Stimulated activated CD4-positive, alpha-beta T cell treated with anti-CD3 and anti-CD28 coated beads, Interleukin-2, amount 100 ng/mL, for 4 hours (primary cell): Measurements from ENCODE around the gene SPAG6.
"Not testable (repeated sequence)": the region's sequence is repeated elsewhere in the genome, so short reads cannot be mapped to it uniquely, and the experiment has no call there.

Experiments
- DNase-seq: peaks from one replicate; pipeline ENCODE4 v3.0.0-alpha.2; 2020; ENCODE audit warnings: low read depth

Gene SPAG6

GRCh38 chr10:22341190-22341925, 3.9 kb upstream of the SPAG6 start:
- DNase-seq, result no peak

- no peak for DNase-seq
These were observed 3.4 kb upstream of the SPAG6 start for GRCh38 chr10:22341926-22342196.

GRCh38 chr10:22342421-22342820, 2.9 kb upstream of the SPAG6 start:
- no peak for DNase-seq

GRCh38 chr10:22343731-22344130, 1.6 kb upstream of the SPAG6 start:
- DNase-seq, result no peak

GRCh38 chr10:22344249-22344648, 1.0 kb upstream of the SPAG6 start:
- no peak for DNase-seq

- no peak for DNase-seq
These were observed 455 bp upstream of the SPAG6 start for GRCh38 chr10:22344781-22345300.

GRCh38 chr10:22346096-22346661, 883 bp downstream of the SPAG6 start:
- DNase-seq, result no peak

- no peak for DNase-seq
These were observed 4.5 kb downstream of the SPAG6 start for GRCh38 chr10:22349755-22350154.

GRCh38 chr10:22351131-22351703, 5.9 kb downstream of the SPAG6 start:
- no peak for DNase-seq

GRCh38 chr10:22356324-22356873, 11.1 kb downstream of the SPAG6 start:
- DNase-seq, result no peak

- DNase-seq, result not testable (repeated sequence)
These were observed 12.5 kb downstream of the SPAG6 start for GRCh38 chr10:22357770-22358169.

GRCh38 chr10:22363305-22363704, 18.0 kb downstream of the SPAG6 start:
- DNase-seq, result no peak

- DNase-seq, result no peak
These were observed 19.3 kb downstream of the SPAG6 start for GRCh38 chr10:22364407-22365140.

- DNase-seq, result no peak
These were observed 19.9 kb downstream of the SPAG6 start for GRCh38 chr10:22365233-22365632.

- no peak for DNase-seq
These were observed 20.5 kb downstream of the SPAG6 start for GRCh38 chr10:22365644-22366434.

GRCh38 chr10:22366435-22366703, 21.1 kb downstream of the SPAG6 start:
- DNase-seq, result no peak

- DNase-seq, result no peak
These were observed 21.5 kb downstream of the SPAG6 start for GRCh38 chr10:22366771-22367170.

GRCh38 chr10:22367471-22367870, 22.2 kb downstream of the SPAG6 start:
- no peak for DNase-seq

- DNase-seq, result no peak
These were observed 23.1 kb downstream of the SPAG6 start for GRCh38 chr10:22368402-22368801.

GRCh38 chr10:22368981-22369380, 23.7 kb downstream of the SPAG6 start:
- DNase-seq, result no peak

GRCh38 chr10:22369434-22370072, 24.3 kb downstream of the SPAG6 start:
- DNase-seq, result no peak

- DNase-seq, result no peak
These were observed 25.0 kb downstream of the SPAG6 start for GRCh38 chr10:22370320-22370719.
